GM18951 (cell line): ENCODE measurements around the gene KPNA1.

ENCODE experiments used
- POLR2A ChIP-seq: IDR thresholded peaks from 4 replicates; pipeline ENCODE4 v1.6.1; 2011; ENCODE audit warnings: mild to moderate bottlenecking; ENCODE audit not compliant: insufficient read length, insufficient read depth; ENCODE audit errors: extremely low read depth
- in situ Hi-C: fragments of 300-500 bp; cut with MboI; formaldehyde crosslinking; loops from one replicate; pipeline ENCODE4 v1.12.0; 2022; ENCODE audit warnings: low sequenced_read_pairs, mixed read lengths, inconsistent platforms; ENCODE audit not compliant: unreplicated experiment

Gene KPNA1

DNA sequence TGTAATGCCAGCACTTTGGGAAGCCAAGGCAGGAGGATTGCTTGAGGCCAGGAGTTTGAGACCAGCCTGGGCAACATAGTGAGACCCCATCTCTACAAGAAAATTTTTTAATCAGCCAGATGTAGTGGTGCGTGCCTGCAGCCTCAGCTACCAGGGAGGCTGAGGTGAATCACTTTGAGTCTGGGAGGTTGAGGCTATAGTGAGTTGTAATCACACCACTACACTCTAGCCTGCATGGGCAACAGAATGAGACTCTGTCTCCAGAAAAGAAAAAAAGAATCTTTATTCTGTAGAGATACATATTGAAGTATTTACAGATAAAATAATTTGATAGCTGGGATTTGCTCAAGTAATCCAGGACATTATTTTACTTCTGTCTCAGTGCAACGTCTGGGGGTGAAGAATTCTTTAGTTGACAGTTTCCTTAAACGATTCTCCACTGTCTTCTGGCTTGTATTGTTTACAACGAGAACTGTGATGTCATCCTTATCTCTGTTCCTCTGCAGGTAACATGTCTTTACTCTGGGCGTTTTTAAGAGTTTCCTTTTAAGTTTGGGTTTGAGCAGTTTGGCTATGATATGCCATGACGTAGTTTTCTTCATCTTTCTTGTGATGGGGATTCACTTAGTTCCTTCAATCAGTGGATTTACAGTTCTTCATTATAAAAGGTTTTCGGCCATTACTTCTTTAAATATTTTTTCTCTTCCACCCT lies 26.3 kb downstream of the KPNA1 start:
- in situ Hi-C loops, result no loop called here

DNA sequence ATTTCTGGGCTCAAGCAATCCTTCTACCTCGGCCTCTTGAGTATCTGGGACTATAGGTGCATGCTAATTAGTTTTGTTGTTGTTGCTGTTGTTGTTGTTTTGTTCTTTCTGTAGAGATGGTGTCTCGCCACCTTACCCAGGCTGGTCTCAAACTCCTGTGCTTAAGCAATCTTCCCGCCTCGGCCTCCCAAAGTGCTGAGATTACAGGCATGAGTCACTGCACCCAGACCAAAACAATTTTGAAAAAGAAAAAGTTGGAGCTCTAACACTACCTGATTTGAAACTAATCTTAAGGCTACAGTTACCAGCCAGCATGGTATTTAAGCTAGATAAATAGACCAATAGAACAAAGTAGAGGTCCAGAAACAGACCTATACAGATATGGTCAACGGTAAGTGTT lies 29.8 kb downstream of the KPNA1 start:
- in situ Hi-C loops, result no loop called here
- no peak for TF ChIP-seq POLR2A

More for the DNA sequence above, 26.3 kb downstream of the KPNA1 start:
- no peak for TF ChIP-seq POLR2A

DNA sequence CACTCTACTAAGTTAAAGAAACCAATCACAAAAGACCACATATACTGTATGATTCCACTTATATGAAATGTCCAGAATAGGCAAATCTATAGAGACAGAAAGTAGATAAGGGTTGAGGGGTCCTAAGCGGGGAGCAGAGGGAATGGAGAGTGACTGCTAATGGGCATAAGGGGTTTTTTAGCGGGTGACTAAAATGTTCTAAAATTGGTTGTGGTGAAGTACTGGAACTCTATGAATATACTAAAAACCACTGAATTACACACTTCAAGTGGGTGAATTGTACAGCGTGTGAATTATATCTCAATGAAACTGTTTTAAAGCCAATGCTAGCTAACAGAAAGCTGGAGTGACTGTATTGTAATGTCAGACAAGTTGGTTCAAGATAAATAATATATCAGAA lies 33.3 kb downstream of the KPNA1 start:
- in situ Hi-C loops, result no loop called here
- no peak for TF ChIP-seq POLR2A

DNA sequence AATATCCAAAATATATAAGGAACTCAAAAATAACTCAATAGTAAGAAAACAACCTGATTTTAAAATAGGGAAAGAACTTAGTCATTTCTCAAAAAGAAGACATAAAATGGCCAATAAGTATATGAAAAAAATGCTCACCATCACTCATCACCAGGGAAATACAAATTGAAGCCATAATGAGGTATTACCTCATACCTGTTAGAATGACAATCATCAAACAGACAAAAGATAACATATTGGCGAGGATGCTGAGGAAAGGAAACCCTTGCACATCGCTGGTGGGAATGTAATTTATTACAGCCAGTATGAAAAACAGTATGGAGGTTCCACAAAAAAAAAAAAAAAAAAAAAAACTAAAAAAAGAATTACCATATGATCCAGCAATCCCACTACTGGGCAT lies 38.2 kb downstream of the KPNA1 start:
- no peak for TF ChIP-seq POLR2A
- in situ Hi-C loops, result no loop called here

DNA sequence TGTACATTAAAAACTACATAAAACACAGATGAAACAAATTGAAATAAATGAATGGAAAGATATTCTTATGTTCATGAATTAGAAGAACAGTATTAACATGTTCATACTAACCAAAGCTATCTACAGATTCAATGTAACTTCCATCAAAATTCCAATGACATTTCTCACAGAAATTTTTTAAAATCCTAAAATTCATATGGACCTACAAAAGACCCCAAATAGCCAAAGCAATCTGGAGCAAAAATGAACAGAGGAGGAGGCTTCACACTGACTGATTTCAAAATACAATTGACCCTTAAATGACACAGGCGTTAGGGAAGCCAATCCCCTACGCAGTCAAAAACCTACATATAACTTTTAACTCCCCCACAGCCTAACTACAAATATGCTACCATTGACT lies 39.4 kb downstream of the KPNA1 start:
- in situ Hi-C loops, result no loop called here
- TF ChIP-seq POLR2A, result no peak

DNA sequence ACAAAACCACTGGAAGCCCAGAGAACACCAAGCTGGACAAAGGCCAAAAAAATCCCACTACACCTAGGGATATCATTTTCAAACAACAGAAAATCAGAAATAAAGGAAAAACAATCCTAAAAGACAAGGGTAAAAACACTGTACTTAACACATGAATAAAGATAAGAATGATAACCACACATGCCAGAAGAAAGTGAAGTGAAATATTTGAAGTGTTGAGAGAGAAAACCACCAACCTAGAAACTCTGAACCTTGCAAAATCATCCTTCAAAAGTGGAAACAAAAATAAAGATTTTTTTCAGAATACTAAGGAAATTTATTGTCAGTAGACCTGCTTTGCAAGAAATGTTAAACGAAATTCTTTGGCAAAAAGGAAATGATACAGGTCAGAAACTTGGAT lies 45.1 kb downstream of the KPNA1 start:
- in situ Hi-C loops, result no loop called here

DNA sequence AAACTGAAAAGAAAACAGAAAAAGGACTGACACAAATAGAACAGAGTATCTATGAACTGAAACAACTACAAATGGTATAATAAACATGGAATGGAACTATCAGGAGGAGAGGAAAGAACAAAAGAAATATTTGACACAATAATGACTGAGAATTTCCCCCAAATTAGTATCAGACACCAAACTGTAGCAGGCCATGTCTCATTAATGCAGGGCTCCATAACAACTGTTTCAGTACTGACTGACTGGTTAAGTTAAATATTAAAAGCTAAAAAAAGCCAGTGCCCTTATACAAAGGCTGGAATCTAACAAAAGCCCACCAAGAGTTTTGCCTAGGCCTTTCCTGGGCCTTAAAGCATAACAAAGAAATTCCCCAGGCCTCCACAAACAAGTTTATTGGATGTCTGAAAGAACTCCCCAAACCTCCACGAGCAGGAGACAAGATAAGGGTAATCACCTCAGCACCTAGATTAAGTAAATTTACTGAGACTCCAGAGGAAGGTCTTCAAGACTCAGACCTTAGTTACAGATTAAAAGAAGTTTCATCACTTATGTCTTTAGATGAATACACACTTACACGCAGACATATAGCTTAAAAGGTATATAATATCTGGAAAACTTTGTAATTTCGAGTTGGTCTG lies 45.7 kb downstream of the KPNA1 start:
- TF ChIP-seq POLR2A, result no peak
- in situ Hi-C loops, result no loop called here

More for the DNA sequence above, 45.1 kb downstream of the KPNA1 start:
- no peak for TF ChIP-seq POLR2A

DNA sequence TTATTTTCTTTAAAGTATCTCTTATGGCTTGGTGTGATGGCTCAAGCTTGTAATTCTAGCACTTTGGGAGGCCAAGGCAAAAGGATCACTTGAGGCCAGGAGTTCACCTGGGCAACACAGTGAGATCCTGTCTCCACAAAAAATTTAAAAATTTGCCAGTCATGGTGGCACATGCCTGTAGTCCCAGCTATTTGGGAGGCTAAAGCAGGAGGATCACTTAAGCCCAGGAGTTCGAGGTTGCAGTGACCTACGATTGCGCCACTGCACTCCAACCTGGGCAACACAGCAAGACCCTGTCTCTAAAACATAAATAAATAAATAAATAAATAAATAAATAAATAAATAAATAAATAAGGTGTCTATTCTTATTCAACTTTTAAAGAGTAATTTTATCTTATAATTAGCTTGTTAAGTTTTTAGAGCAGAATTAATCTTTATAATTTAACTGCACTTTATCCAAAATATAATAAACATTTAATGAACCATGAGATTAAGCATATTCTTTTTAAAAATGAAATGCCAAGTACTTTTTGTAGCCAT lies 48.0 kb downstream of the KPNA1 start:
- in situ Hi-C loops, result no loop called here
- TF ChIP-seq POLR2A, result no peak

DNA sequence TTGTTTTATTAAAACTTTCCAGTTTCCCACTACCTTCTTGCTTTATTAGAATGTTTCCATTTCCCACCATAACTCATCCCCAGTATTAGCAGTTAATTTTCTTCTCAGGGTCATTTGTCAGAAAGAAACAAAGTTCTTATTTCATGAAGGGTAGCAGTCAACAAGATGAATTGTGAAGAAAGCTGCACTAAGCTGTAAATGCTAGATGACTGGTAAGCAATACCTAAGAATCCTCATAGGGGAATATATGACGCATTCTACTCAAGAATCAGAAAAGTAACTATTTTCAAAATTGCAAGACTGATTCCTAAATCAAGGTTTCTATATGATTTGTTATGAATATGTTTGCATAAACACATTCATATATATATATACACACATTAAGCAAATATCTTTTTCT lies 50.1 kb downstream of the KPNA1 start:
- in situ Hi-C loops, result no loop called here
- TF ChIP-seq POLR2A, result no peak

DNA sequence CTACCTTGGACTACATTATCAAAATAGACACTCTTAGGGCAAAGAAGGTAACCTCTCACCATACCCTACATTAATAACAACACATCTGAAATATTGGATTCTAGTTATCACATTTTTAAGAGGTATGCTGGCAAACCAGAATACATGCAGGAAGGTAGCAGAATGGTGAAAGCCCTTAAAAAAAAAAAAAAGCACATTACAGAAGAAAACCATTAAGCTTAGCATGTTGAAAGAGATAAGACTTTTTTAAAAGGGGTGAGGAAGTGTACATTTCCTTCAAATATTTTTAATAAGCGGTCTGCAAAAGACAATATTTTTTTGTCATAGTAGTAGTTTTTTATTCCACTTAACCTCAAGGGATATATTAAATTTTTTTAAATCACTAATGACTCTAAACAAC lies 52.3 kb downstream of the KPNA1 start:
- TF ChIP-seq POLR2A, result no peak
- in situ Hi-C loops, result no loop called here

DNA sequence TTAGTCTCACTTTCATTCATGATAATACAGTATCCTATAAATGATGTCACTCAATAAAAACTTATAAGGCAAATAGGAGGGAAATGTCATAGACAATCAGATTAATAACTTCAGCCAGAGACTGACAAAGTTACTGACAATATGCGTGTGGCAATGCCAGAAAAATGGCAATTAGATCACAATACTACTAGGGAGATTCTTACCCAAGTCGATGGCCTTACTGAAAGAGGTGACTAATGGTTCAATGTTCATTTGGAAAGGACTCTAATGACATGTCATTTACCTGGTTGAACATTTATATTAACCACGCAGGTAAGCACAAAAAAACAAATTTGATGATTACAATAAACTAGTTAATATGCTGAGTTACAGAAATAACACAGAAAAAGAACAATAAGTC lies 52.9 kb downstream of the KPNA1 start:
- no peak for TF ChIP-seq POLR2A
- in situ Hi-C loops, result no loop called here

DNA sequence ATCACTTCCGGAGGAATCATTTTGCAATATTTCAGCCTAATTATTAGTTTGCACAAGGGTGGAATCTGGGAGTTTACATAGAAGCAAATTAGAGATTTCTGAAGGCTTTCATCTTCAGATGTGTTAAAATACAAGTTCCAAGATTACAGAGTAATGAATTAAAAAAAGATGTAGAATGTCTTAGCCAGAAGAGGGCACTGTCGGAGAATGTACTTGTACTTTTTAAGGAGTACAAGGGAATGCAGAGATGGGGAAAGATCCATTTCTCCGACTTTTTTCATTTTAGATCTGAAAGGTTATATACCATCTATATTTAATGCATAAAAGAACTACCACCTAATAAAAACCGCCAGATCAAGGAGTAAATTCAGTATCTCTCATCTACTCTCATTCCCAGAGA lies 55.7 kb downstream of the KPNA1 start:
- no peak for TF ChIP-seq POLR2A
- in situ Hi-C loops, result no loop called here

DNA sequence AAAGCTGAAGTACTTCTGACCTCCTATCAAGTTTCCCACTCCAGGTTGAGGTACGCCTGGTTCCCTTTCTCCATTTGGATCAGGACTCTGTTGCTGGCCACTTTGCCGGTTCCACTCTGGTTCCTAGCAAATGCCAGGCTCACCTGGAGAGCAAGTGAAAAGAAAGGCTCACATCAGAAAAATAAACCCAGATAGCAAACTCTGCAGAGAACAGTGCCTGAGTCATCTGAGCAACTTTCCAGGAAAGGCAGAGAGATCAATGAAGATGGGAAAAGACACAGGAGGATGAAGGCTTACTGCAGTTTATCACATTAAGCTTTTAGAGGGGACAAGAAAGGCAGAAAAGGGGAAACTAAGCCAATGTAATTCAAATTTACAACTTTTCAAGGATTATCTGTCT lies 57.0 kb downstream of the KPNA1 start:
- TF ChIP-seq POLR2A, result no peak
- in situ Hi-C loops, result no loop called here

DNA sequence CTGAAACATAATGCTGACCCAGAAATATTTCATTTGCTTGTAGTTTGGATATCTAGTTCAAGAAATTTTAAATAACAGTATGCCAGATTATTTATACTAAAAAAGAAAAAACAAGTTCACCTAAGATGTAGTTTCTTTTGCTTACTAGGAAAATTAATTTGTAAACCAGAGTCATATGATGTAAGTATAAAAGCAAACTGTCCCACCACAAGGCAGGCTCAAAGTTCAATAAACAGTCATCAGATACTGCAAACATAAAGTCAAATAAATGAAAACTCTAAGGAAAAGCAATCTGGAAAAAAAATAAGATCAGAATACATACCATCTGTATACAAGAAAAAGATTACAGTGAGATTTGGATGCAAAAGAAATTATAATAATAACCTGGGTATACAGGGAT lies 58.7 kb downstream of the KPNA1 start:
- no peak for TF ChIP-seq POLR2A
- in situ Hi-C loops, result no loop called here
